Mucosa of descending colon (tissue), 3 donors: ENCODE measurements around the gene SNX3. TPM values are rescaled to one million over a fixed set of nuclear protein-coding genes. Genes with fewer than 3 reads are reported as not detected.
A peak's percentile ranks its signal among the peaks of the same experiment; 100 is the strongest.

Experiments used
- ATAC-seq: fragments of 200-7000 bp; cut with Tn5 transposase; one replicate; pipeline ENCODE4 v1.9.1; 2020; ENCODE audit warnings: mild to moderate bottlenecking, moderate library complexity
- DNase-seq, 3 donors: peaks; one replicate each; pipeline ENCODE4 v3.0.0-alpha.2; 2020
- H3K36me3 ChIP-seq: fragments of 200-600 bp; one replicate; pipeline ENCODE4 v1.8.0; 2021; ENCODE audit warnings: low read depth, mild to moderate bottlenecking
- H3K4me1 ChIP-seq: fragments of 200-600 bp; one replicate; pipeline ENCODE4 v1.8.0; 2021; ENCODE audit warnings: low read depth, mild to moderate bottlenecking
- H3K4me3 ChIP-seq: fragments of 200-600 bp; one replicate; pipeline ENCODE4 v1.8.0; 2021; ENCODE audit warnings: mild to moderate bottlenecking
- H3K9me3 ChIP-seq: fragments of 200-600 bp; one replicate; pipeline ENCODE4 v1.8.0; 2021; ENCODE audit warnings: mild to moderate bottlenecking
- CTCF ChIP-seq: fragments of 200-600 bp; IDR thresholded peaks from one replicate; pipeline ENCODE4 v1.8.0; 2022; ENCODE audit warnings: antibody characterized with exemption, mild to moderate bottlenecking
- intact Hi-C, 2 donors: fragments of 100-400 bp; cut with DNase I in 1 of 2; cut with micrococcal nuclease in 1 of 2; formaldehyde crosslinking; loops; one replicate each; pipeline versions ENCODE4 v1.11.0 to v1.11.1; 2022; cut with DNase I, micrococcal nuclease
- total RNA-seq, 3 donors: library from RNA; stranded (reverse); fragmentation: NEBNext Ultra II Directional in 2 of 3; extraction: Animal tissue kit (Norgen Biotek cat#: 25700) in 2 of 3; gene quantifications; one replicate each; pipeline versions ENCODE4 v1.2.1 to v1.2.4, GENCODE V29; 2021 to 2023
- donor health status: DM: no; HTN: no; CAD: no; lungs with moderate emphysema.
- donor health status: DM: no; HTN: no; CAD: no.
- donor health status: DM: no; HTN: yes; CAD: no.

The SNX3 gene
- total RNA-seq, 3 donors from 2014 or later = 97.8 to 139 (median 103) TPM

- Histone ChIP-seq H3K36me3 (no peaks in the 10 kb centered on the region), H3K4me1 (peaks cover 28% of the 10 kb centered on the region), H3K4me3 (no peak overlapping the region), H3K9me3 (no peaks in the 10 kb centered on the region)
- intact Hi-C loops = no loop called here
- TF ChIP-seq CTCF = no peak
- ATAC-seq (no peak), DNase-seq (no peak)
Measured at GRCh38 chr6:108170332-108171290, 90.2 kb downstream of the SNX3 start.

GRCh38 chr6:108169464-108170331 lies 91.1 kb downstream of the SNX3 start:
- Histone ChIP-seq H3K36me3 (no peaks in the 10 kb centered on the region), H3K4me3 (no peak overlapping the region), H3K9me3 (no peaks in the 10 kb centered on the region), H3K4me1 (peaks cover 32% of the 10 kb centered on the region)
- DNase-seq (no peak), ATAC-seq (peak; percentile 31)
- no peak for TF ChIP-seq CTCF
- intact Hi-C loops = no loop called here

GRCh38 chr6:108168501-108169463 lies 92.1 kb downstream of the SNX3 start:
- H3K9me3 ChIP-seq = no peaks in the 10 kb centered on the region
- no peaks in the 10 kb centered on the region for H3K36me3 ChIP-seq
- ATAC-seq = peak; percentile 69
- H3K4me3 ChIP-seq = no peak overlapping the region
- intact Hi-C loops = no loop called here
- DNase-seq = peak in 2 of 3 donors; percentile 32 to 51
- peaks cover 35% of the 10 kb centered on the region for H3K4me1 ChIP-seq
- no peak for TF ChIP-seq CTCF

- Histone ChIP-seq H3K4me3 (no peak overlapping the region), H3K36me3 (no peaks in the 10 kb centered on the region), H3K9me3 (no peaks in the 10 kb centered on the region), H3K4me1 (peaks cover 35% of the 10 kb centered on the region)
- ATAC-seq = no peak
- intact Hi-C loops = no loop called here
- no peak for TF ChIP-seq CTCF
- DNase-seq = no peak
Measured at GRCh38 chr6:108168090-108168463, 92.8 kb downstream of the SNX3 start.
